Heart right ventricle (tissue), 16 donors: ENCODE data around the gene SETBP1. TPM values are rescaled to one million over a fixed set of nuclear protein-coding genes. Genes with fewer than 3 reads are reported as not detected.
A peak's percentile ranks its signal among the peaks of the same experiment; 100 is the strongest.

Source experiments
- ATAC-seq, 8 donors: fragments of 200-7000 bp; cut with Tn5 transposase; one replicate each; pipeline ENCODE4 v1.9.1; 2020; ENCODE audit warnings: mild to moderate bottlenecking in 8 of 8, moderate library complexity in 8 of 8, moderate number of reproducible peaks in 1 of 8
- DNase-seq, 2 donors: peaks; one replicate each; pipeline ENCODE4 v3.0.0-alpha.2; 2020
- H3K27ac ChIP-seq, 10 donors: fragments of 200-600 bp; sonication (generic) in 2 of 10; one replicate each; pipeline versions ENCODE4 v1.5.0 to v1.8.0; 2020 to 2022; ENCODE audit warnings: mild to moderate bottlenecking in 3 of 10
- H3K27me3 ChIP-seq, 7 donors: fragments of 200-600 bp; one replicate each; pipeline ENCODE4 v1.8.0; 2021 to 2022; ENCODE audit warnings: mild to moderate bottlenecking in 2 of 7
- H3K36me3 ChIP-seq, 9 donors: fragments of 200-600 bp; sonication (generic) in 1 of 9; one replicate each; pipeline versions ENCODE4 v1.5.0 to v1.8.0; 2020 to 2022; ENCODE audit warnings: mild to moderate bottlenecking in 2 of 9
- H3K4me1 ChIP-seq, 9 donors: fragments of 200-600 bp; sonication (generic) in 1 of 9; one replicate each; pipeline versions ENCODE4 v1.5.0 to v1.8.0; 2020 to 2022; ENCODE audit warnings: mild to moderate bottlenecking in 4 of 9
- H3K4me3 ChIP-seq, 10 donors: fragments of 200-600 bp; sonication (generic) in 2 of 10; one replicate each; pipeline versions ENCODE4 v1.5.0 to v1.8.0; 2020 to 2022; ENCODE audit warnings: mild to moderate bottlenecking in 7 of 10, moderate library complexity in 2 of 10
- H3K9me3 ChIP-seq, 11 donors: fragments of 200-600 bp in 10 of 11; sonication (generic) in 2 of 11; one replicate each; pipeline versions ENCODE4 v1.5.0 to v1.8.0; 2013 to 2022; ENCODE audit warnings: mild to moderate bottlenecking in 2 of 11, control low read depth in 1 of 11, moderate library complexity in 1 of 11
- CTCF ChIP-seq, 9 donors: fragments of 200-600 bp; sonication (generic) in 2 of 9; IDR thresholded peaks; one replicate each; pipeline versions ENCODE4 v1.5.0 to v1.8.0; 2021 to 2022; ENCODE audit warnings: antibody characterized with exemption in 9 of 9, mild to moderate bottlenecking in 5 of 9, moderate library complexity in 1 of 9
- WGBS, 2 donors: extraction: QIAGEN DNeasy Blood & Tissue Kit; methylation state at CpG; one replicate each; pipeline ENCODE4 v1.1.7; 2013; ENCODE audit warnings: inconsistent platforms in 1 of 2; 5-methylcytosine and 5-hydroxymethylcytosine counted together
- intact Hi-C, 10 donors: fragments of 100-400 bp; cut with DNase I; formaldehyde crosslinking; loops; one replicate each; pipeline versions ENCODE4 v1.11.1 to v1.14.2; 2022
- polyA plus RNA-seq, 2 donors: library from polyadenylated mRNA; stranded (reverse); fragments of 200-250 nt; gene quantifications; one replicate each; pipeline ENCODE4 v1.2.3, GENCODE V29; 2013
- total RNA-seq, 10 donors: library from RNA; stranded (reverse); fragmentation: NEBNext Ultra II Directional in 3 of 10; extraction: Animal tissue kit (Norgen Biotek cat#: 25700) in 3 of 10; gene quantifications; one replicate each; pipeline versions ENCODE4 v1.2.1 to v1.2.4, GENCODE V29; 2021 to 2023
- donor health status: Arrhythmogenic right ventricular cardiomyopathy.
- donor health status: ischemic (EF 13 %, LVEDD 7.1; RV severe dilation, severe dysfunction).
- donor health status: healthy with polysubstance abuse.
- donor health status: DM: no; HTN: yes; CAD: no.
- donor health status: DM: no; HTN: no; CAD: no.
- donor health status: ischemic (EF 25% LVEDD 6.9; RV normal size, moderate dysfunction).
- donor health status: ischemic (EF 25% LVEDD 5.7; RV mildly dilated, moderate dysfunction).
- donor health status: healthy.
- donor health status: DM: yes; HTN: yes; CAD: no.
- donor health status: Ischemic cardiomyopathy.
- donor health status: ischemic (EF 35%, LVEDD 5.7; RV mildly dilated, moderate dysfunction).
- donor health status: nonischemic (EF 11% LVEDD 7.7; RV severe dilation, severe dysfunction).
- donor health status: DM: yes; HTN: yes; CAD: no.
- donor health status: PGD.
- donor health status: ischemic (EF 29% LVEDD 5.4; RV normal size, mild dysfunction).
- donor health status: nonischemic (EF 23%, LVEDD 6.1; RV moderate dilation, normal function).

Gene SETBP1
- total and polyA plus RNA-seq, 12 donors: 0.71 to 12.2 (median 6.1) TPM

GRCh38 chr18:44742126-44742525, 61.4 kb downstream of the SETBP1 start:
- intact Hi-C loops: no loop called here
- Histone ChIP-seq H3K27me3 (peaks cover 0 to 93% (median 0%) of the 10 kb centered on the region in 7 donors), H3K4me3 (no peak overlapping the region), H3K9me3 (no peaks in the 10 kb centered on the region), H3K4me1 (peaks cover 8 to 50% (median 16%) of the 10 kb centered on the region in 9 donors), H3K27ac (peak overlapping the region in 7 of 10 donors; percentile 8 to 71 (median 45)), H3K36me3 (no peaks in the 10 kb centered on the region)
- 86% methylated on average over 3 of the region's 3 CpGs for WGBS, 2 donors
- DNase-seq: no peak
- TF ChIP-seq CTCF (IDR thresholded peaks at IDR 0.05): no peak
- no peak for ATAC-seq

- no peaks in the 10 kb centered on the region for H3K9me3 ChIP-seq
- ATAC-seq (peak; percentile 68 to 79 (median 74)), DNase-seq (peak; percentile 25 to 67)
- TF ChIP-seq CTCF (IDR thresholded peaks at IDR 0.05): no peak
- H3K27me3 ChIP-seq: peaks cover 0 to 93% (median 0%) of the 10 kb centered on the region in 7 donors
- intact Hi-C loops: no loop called here
- peaks cover 13 to 55% (median 21%) of the 10 kb centered on the region in 9 donors for H3K4me1 ChIP-seq
- H3K27ac ChIP-seq: peak overlapping the region in 8 of 10 donors; percentile 8 to 71 (median 45)
- no peaks in the 10 kb centered on the region for H3K36me3 ChIP-seq
- WGBS, 2 donors: 46 to 65% methylated on average over 3 of the region's 3 CpGs
- H3K4me3 ChIP-seq: no peak overlapping the region
These were observed 62.1 kb downstream of the SETBP1 start for GRCh38 chr18:44742718-44743311.

- WGBS, 2 donors: 77 to 78% methylated on average over 2 of the region's 2 CpGs
- Histone ChIP-seq H3K4me1 (peaks cover 13 to 55% (median 21%) of the 10 kb centered on the region in 9 donors), H3K36me3 (no peaks in the 10 kb centered on the region), H3K27me3 (peaks cover 0 to 89% (median 0%) of the 10 kb centered on the region in 7 donors), H3K4me3 (no peak overlapping the region), H3K27ac (peak overlapping the region in 7 of 10 donors; percentile 39 to 71 (median 45)), H3K9me3 (no peaks in the 10 kb centered on the region)
- intact Hi-C loops: no loop called here
- DNase-seq (no peak), ATAC-seq (no peak)
- no peak for TF ChIP-seq CTCF (IDR thresholded peaks at IDR 0.05)
These were observed 62.9 kb downstream of the SETBP1 start for GRCh38 chr18:44743631-44744030.

- intact Hi-C loops: no loop called here
- peak in 2 of 9 donors; percentile 23 to 27 for TF ChIP-seq CTCF (IDR thresholded peaks at IDR 0.05)
- Histone ChIP-seq H3K9me3 (no peaks in the 10 kb centered on the region), H3K4me1 (peaks cover 13 to 55% (median 21%) of the 10 kb centered on the region in 9 donors), H3K27ac (peak overlapping the region in 1 of 10 donors; percentile 71), H3K27me3 (peaks cover 0 to 89% (median 0%) of the 10 kb centered on the region in 7 donors), H3K4me3 (peak overlapping the region in 6 of 10 donors; percentile 15 to 26 (median 20)), H3K36me3 (no peaks in the 10 kb centered on the region)
- ATAC-seq (peak; percentile 6 to 75 (median 50)), DNase-seq (peak in 1 of 2 donors; percentile 48)
- 47 to 64% methylated on average over 49 to 50 of the region's 50 CpGs for whole genome bisulfite sequencing, 2 donors
These were observed 63.8 kb downstream of the SETBP1 start for GRCh38 chr18:44744161-44745121.
